ENCODE results near the gene ERG28.

ERG28 gene

GRCh38 chr14:75657331-75657730, 3.3 kb downstream of the ERG28 start:
- TF ChIP-seq, protein P1, sequence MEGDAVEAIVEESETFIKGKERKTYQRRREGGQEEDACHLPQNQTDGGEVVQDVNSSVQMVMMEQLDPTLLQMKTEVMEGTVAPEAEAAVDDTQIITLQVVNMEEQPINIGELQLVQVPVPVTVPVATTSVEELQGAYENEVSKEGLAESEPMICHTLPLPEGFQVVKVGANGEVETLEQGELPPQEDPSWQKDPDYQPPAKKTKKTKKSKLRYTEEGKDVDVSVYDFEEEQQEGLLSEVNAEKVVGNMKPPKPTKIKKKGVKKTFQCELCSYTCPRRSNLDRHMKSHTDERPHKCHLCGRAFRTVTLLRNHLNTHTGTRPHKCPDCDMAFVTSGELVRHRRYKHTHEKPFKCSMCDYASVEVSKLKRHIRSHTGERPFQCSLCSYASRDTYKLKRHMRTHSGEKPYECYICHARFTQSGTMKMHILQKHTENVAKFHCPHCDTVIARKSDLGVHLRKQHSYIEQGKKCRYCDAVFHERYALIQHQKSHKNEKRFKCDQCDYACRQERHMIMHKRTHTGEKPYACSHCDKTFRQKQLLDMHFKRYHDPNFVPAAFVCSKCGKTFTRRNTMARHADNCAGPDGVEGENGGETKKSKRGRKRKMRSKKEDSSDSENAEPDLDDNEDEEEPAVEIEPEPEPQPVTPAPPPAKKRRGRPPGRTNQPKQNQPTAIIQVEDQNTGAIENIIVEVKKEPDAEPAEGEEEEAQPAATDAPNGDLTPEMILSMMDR (conservative IDR thresholded peaks at IDR 0.05), result no peak
- TF ChIP-seq ZFX (IDR thresholded peaks at IDR 0.05), result no peak
- no peak overlapping the region for H3K27ac ChIP-seq

- H3K27ac ChIP-seq, result no peak overlapping the region
- TF ChIP-seq, protein P1 (conservative IDR thresholded peaks at IDR 0.05), result no peak
- no peak for TF ChIP-seq ZFX (IDR thresholded peaks at IDR 0.05)
Measured at GRCh38 chr14:75655235-75655634, 5.4 kb downstream of the ERG28 start.

DNA sequence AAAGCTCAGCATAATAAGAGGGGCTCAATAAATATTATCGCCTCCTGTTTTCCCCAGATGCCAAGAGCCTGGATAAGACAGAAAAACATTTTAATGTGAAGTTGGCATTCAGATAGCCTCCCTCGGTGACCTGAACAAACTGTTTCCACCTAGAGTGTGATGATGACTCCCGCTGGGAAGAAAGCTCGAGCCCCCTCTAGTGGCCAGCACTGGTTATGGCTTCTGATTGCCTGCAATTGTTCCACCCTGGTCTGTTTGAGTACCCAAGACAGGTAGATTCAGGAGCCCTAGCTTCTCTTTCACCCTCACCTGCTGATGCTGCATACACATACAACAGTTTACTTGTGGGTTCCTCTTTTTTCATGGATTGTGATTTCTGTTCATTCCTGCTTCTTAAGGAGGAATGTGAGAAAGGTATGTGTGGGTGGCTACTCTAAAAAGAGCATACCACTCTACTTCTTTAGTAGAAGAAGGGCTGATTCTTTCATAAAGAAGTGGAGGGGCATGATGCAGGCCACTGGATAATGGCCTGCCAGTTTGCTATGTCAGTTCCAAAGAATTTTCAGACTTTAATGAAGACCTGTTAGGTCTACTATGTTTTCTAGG, 6.4 kb downstream of the ERG28 start:
- TF ChIP-seq ZFX (IDR thresholded peaks at IDR 0.05), result no peak
- TF ChIP-seq, protein P1 (conservative IDR thresholded peaks at IDR 0.05), result peak; percentile 99
- H3K27ac ChIP-seq, result no peak overlapping the region

DNA sequence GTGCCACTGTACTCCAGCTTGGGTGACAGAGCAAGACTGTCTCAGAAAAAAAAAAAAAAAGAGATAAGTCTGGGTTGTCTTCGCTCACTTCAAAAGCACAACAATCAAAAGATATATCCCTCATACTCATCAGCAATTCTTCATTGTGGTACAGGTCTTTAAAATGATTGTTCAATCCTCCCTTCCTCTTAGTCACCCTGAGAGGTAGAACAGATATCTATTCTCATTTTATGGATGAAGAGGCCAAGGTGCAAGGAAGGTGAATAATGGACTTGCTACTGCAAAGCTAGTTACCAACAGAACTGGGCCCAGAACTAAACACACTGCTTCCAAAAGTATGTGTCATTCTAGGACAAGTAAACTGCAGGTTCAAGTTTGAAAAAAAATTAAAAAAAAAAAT, 7.1 kb downstream of the ERG28 start:
- TF ChIP-seq, protein P1 (conservative IDR thresholded peaks at IDR 0.05), result no peak
- TF ChIP-seq ZFX (IDR thresholded peaks at IDR 0.05), result no peak
- H3K27ac ChIP-seq, result no peak overlapping the region

DNA sequence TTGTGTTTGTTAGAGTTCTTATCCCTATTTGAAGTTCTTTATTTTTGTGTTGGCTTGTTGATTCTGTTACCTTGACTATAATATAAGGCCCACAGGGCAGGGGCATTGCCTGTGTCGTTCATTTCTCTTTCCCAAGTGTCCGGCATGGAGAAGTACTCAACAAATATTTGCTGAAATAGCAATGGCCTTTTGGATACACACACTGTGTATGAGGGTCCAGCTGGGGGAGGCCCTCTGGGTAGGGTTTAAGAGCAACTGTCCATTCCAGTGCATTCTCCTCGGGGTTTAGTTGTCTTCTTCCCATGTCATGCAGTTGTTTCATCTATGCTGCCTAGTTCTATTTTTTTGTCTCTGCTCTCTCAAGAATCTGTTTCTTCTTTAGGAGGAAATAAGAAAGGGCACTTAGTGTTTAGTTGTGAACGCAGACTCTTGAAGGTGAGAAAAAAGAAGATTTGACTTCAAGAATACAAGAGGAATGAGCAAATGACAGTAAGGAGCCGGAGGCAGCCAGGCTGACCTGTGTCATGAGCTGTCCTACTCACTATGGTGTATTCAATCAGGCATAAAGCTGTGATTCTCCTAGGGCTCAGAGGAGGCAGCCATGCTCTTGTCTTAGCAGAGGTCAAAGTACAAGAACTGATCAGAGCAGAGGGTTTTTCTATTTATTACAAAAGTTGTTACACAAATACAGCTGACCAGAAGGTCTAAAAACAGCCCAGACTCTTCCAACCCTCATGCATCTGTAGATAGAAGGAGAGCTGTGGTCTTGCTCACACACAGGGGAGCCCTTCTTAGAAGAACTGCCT, 10.2 kb downstream of the ERG28 start:
- TF ChIP-seq, protein P1 (conservative IDR thresholded peaks at IDR 0.05), result no peak
- no peak for TF ChIP-seq ZFX (IDR thresholded peaks at IDR 0.05)
- H3K27ac ChIP-seq, result no peak overlapping the region

GRCh38 chr14:75649773-75650172, 10.9 kb downstream of the ERG28 start:
- H3K27ac ChIP-seq, result no peak overlapping the region
- no peak for TF ChIP-seq ZFX (IDR thresholded peaks at IDR 0.05)
- TF ChIP-seq, protein P1 (conservative IDR thresholded peaks at IDR 0.05), result no peak

GRCh38 chr14:75649337-75649736, 11.3 kb downstream of the ERG28 start:
- TF ChIP-seq ZFX (IDR thresholded peaks at IDR 0.05), result no peak
- TF ChIP-seq, protein P1 (conservative IDR thresholded peaks at IDR 0.05), result no peak
- H3K27ac ChIP-seq, result no peak overlapping the region; the same call in 1 of the 2 replicates

All from C4-2B (cell line).